ENCODE results near the gene GPR156. TPM values are rescaled to one million over a fixed set of nuclear protein-coding genes. Genes with fewer than 3 reads are reported as not detected.

Gene GPR156
- total RNA-seq (2021): 2.8 and 3.0 TPM in 2 replicates
- Bru-seq, nascent RNA: percentile 50 among the genes with signal in this experiment
- BruChase-seq, experiment 1, labeled RNA remaining after a 2-hour chase: percentile 53 among the genes with signal in this experiment
- percentile 39 among the genes with signal in this experiment for BruChase-seq, experiment 2, labeled RNA remaining after a 6-hour chase
- long read RNA-seq, partial matches to known transcripts: 1 of 3 reads
- long read RNA-seq, other reads (novel, unspliced or antisense): 2 of 3 reads

DNA sequence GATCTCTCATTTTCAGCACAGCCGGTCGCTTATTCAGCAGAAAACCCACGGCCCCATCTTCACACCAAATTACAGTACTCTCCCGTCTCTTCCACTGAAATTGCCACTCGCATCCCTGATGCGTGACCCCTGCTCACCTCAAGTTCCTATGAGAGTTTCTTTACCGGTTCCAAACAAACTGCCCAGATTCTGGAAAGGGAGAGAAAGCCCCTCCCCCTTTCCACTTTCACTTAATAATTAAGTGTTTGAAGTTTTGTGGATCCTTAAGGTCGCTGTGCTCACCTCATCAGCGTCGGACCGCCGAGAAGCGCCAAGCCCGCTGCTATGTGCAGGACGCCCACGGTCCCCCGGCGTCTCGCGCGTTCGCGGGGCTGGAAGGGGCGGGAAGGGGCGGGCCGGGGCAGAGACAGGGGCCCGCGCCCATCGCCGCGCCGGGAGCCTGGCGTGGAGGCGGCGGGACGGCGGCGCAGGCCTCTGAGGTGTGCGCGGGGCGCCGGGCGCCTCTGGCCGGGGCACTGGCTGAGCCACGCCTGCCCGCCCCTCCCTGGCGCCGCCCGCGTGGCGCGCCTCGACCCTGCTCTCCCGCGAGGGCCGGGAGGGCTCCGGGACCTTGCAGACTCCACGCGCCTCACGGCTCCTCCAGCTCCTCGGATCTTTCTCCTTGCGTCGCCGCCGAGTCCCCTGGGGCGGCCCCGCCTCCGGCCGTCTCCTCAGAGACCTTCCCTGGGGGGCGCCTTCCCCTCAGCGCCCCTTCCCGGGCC is at the start of gene GPR156:
Gene GPR156, minus strand, starts transcription at position 476 of the 761 bp plus-strand sequence. CDS start 41,124 bp downstream, outside the sequence.
- H3K27me3 ChIP-seq (ENCODE audit: insufficient read depth, low read depth): peaks cover 4% of the 10 kb centered on the region; the same call in 1 of the 2 replicates
- H3K9me2 ChIP-seq (ENCODE audit: insufficient read depth): no peaks in the 10 kb centered on the region
- TF ChIP-seq EZH2 (IDR thresholded peaks at IDR 0.05; ENCODE audit: low read depth): no peak
- TF ChIP-seq, protein P1, sequence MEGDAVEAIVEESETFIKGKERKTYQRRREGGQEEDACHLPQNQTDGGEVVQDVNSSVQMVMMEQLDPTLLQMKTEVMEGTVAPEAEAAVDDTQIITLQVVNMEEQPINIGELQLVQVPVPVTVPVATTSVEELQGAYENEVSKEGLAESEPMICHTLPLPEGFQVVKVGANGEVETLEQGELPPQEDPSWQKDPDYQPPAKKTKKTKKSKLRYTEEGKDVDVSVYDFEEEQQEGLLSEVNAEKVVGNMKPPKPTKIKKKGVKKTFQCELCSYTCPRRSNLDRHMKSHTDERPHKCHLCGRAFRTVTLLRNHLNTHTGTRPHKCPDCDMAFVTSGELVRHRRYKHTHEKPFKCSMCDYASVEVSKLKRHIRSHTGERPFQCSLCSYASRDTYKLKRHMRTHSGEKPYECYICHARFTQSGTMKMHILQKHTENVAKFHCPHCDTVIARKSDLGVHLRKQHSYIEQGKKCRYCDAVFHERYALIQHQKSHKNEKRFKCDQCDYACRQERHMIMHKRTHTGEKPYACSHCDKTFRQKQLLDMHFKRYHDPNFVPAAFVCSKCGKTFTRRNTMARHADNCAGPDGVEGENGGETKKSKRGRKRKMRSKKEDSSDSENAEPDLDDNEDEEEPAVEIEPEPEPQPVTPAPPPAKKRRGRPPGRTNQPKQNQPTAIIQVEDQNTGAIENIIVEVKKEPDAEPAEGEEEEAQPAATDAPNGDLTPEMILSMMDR (conservative IDR thresholded peaks at IDR 0.05): no peak
- H3K4me2 ChIP-seq: peak within 1 kb of the TSS; percentile 87
- BruUV-seq (replicated peaks): no TSS peak
- no peaks in the 10 kb centered on the region for H4K20me1 ChIP-seq (ENCODE audit: insufficient read depth)
- peak within 1 kb of the TSS; percentile 89 for H2AFZ ChIP-seq
- ChIA-PET POLR2A (ENCODE audit: unreplicated experiment) (no interaction called here), CTCF (no interaction called here)
- intact Hi-C loops (cut with micrococcal nuclease; ENCODE audit: unreplicated experiment): no loop called here
- peak within 1 kb of the TSS; percentile 84 for H3K4me3 ChIP-seq
- DNase-seq: peak in 1 of 2 experiments; percentile 51
- H3K27ac ChIP-seq: no peak within 1 kb of the TSS
- H3F3A ChIP-seq (ENCODE audit: insufficient read depth, low read depth): 0 out of 2 replicates have a peak, but pooled peaks cover 5% of the 10 kb centered on the region
- 0 out of 2 replicates have a peak, but pooled peaks cover 4% of the 10 kb centered on the region for H3K4me1 ChIP-seq (replicated peaks; ENCODE audit: insufficient read depth)
- H3K36me3 ChIP-seq (ENCODE audit: low read depth): no peaks in the 10 kb centered on the region
- no peaks in the 10 kb centered on the region for H3K9me3 ChIP-seq (ENCODE audit: insufficient read depth, low read depth)
- H3K79me2 ChIP-seq (ENCODE audit: low read depth): no peaks in the 10 kb centered on the region

DNA sequence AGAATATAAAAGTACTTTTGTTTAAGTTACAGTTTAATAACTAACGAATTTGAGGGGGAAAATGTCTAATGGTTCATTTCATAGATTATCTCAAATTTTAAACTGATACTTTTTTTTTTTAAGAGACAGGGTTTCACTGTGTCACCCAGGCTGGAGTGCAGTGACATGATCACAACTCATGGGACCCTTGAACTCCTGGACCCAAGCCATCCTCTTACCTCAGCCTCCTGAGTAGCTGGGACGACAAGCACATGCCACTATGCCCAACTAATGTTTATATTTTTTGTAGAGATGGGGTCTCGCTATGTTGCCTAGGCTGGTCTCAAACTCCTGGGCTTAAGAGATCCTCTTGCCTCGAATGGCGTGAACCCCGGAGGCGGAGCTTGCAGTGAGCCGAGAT is 47.6 kb upstream of the GPR156 start:
- no peak overlapping the region for H3K4me3 ChIP-seq
- ChIA-PET CTCF (no interaction called here), POLR2A (ENCODE audit: unreplicated experiment) (no interaction called here)
- no peaks in the 10 kb centered on the region for H3K4me1 ChIP-seq (replicated peaks; ENCODE audit: insufficient read depth)
- no TSS peak for BruUV-seq (replicated peaks)
- peaks cover 16% of the 10 kb centered on the region; the same call in 1 of the 2 replicates for H3K36me3 ChIP-seq (ENCODE audit: low read depth)
- no peaks in the 10 kb centered on the region; the same call in 1 of the 2 replicates for H3K9me3 ChIP-seq (ENCODE audit: insufficient read depth, low read depth)
- no peaks in the 10 kb centered on the region for H3K27me3 ChIP-seq (ENCODE audit: insufficient read depth, low read depth)
- H2AFZ ChIP-seq: no peak overlapping the region
- no peak for TF ChIP-seq EZH2 (IDR thresholded peaks at IDR 0.05; ENCODE audit: low read depth)
- TF ChIP-seq, protein P1 (conservative IDR thresholded peaks at IDR 0.05): no peak
- H3K9me2 ChIP-seq (ENCODE audit: insufficient read depth): no peaks in the 10 kb centered on the region
- no peak for DNase-seq
- peaks cover 18% of the 10 kb centered on the region for H3K79me2 ChIP-seq (ENCODE audit: low read depth)
- no peak overlapping the region for H3K4me2 ChIP-seq
- intact Hi-C loops (cut with micrococcal nuclease; ENCODE audit: unreplicated experiment): no loop called here
- peaks cover 5% of the 10 kb centered on the region; the same call in 1 of the 2 replicates for H4K20me1 ChIP-seq (ENCODE audit: insufficient read depth)
- H3F3A ChIP-seq (ENCODE audit: insufficient read depth, low read depth): 0 out of 2 replicates have a peak, but pooled peaks cover 2% of the 10 kb centered on the region
- no peak overlapping the region for H3K27ac ChIP-seq

DNA sequence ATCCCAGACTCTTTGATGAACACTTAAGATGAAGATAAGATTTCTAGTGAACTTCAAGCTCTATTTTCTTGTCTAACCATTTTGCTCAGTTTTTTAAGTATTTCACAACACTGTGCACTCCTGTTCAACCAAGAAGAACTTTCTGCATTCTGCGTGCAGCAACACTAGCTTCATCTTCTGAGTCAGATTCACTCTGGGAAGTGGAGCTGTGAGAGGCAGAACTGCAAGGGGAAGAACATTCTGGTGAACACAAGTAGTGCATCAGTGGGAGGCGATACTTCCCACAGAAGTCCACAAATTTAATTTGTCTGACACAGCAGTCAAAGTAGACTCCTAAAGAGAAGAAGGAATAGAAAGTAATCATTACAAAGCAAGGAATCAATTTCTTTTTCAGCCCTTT is 46.1 kb upstream of the GPR156 start:
- no peaks in the 10 kb centered on the region for H3K9me2 ChIP-seq (ENCODE audit: insufficient read depth)
- CTCF ChIA-PET: no interaction called here

More for the DNA sequence above, 46.1 kb upstream of the GPR156 start:
- no peak overlapping the region for H2AFZ ChIP-seq
- intact Hi-C loops (cut with micrococcal nuclease; ENCODE audit: unreplicated experiment): no loop called here
- no peak for DNase-seq
- no peak for TF ChIP-seq EZH2 (IDR thresholded peaks at IDR 0.05; ENCODE audit: low read depth)
- TF ChIP-seq, protein P1 (conservative IDR thresholded peaks at IDR 0.05): no peak
- no peaks in the 10 kb centered on the region for H3K27me3 ChIP-seq (ENCODE audit: insufficient read depth, low read depth)
- peaks cover 22% of the 10 kb centered on the region for H3K36me3 ChIP-seq (ENCODE audit: low read depth)
- no peaks in the 10 kb centered on the region for H3K4me1 ChIP-seq (replicated peaks; ENCODE audit: insufficient read depth)
- no peak overlapping the region for H3K27ac ChIP-seq
- H3K9me3 ChIP-seq (ENCODE audit: insufficient read depth, low read depth): no peaks in the 10 kb centered on the region; the same call in 1 of the 2 replicates
- POLR2A ChIA-PET (ENCODE audit: unreplicated experiment): no interaction called here
- H4K20me1 ChIP-seq (ENCODE audit: insufficient read depth): peaks cover 5% of the 10 kb centered on the region; the same call in 1 of the 2 replicates
- H3K4me2 ChIP-seq: no peak overlapping the region
- H3F3A ChIP-seq (ENCODE audit: insufficient read depth, low read depth): no peaks in the 10 kb centered on the region
- H3K4me3 ChIP-seq: no peak overlapping the region
- peaks cover 9% of the 10 kb centered on the region; the same call in 1 of the 2 replicates for H3K79me2 ChIP-seq (ENCODE audit: low read depth)
- no TSS peak for BruUV-seq (replicated peaks)

Data from PC-9 (cell line).